ENCODE measurements around the gene ARSB.

- TF ChIP-seq, protein P1, sequence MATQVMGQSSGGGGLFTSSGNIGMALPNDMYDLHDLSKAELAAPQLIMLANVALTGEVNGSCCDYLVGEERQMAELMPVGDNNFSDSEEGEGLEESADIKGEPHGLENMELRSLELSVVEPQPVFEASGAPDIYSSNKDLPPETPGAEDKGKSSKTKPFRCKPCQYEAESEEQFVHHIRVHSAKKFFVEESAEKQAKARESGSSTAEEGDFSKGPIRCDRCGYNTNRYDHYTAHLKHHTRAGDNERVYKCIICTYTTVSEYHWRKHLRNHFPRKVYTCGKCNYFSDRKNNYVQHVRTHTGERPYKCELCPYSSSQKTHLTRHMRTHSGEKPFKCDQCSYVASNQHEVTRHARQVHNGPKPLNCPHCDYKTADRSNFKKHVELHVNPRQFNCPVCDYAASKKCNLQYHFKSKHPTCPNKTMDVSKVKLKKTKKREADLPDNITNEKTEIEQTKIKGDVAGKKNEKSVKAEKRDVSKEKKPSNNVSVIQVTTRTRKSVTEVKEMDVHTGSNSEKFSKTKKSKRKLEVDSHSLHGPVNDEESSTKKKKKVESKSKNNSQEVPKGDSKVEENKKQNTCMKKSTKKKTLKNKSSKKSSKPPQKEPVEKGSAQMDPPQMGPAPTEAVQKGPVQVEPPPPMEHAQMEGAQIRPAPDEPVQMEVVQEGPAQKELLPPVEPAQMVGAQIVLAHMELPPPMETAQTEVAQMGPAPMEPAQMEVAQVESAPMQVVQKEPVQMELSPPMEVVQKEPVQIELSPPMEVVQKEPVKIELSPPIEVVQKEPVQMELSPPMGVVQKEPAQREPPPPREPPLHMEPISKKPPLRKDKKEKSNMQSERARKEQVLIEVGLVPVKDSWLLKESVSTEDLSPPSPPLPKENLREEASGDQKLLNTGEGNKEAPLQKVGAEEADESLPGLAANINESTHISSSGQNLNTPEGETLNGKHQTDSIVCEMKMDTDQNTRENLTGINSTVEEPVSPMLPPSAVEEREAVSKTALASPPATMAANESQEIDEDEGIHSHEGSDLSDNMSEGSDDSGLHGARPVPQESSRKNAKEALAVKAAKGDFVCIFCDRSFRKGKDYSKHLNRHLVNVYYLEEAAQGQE (IDR thresholded peaks at IDR 0.05; ENCODE audit: insufficient read depth in 1 of 2, low read depth in 2 of 2, low read length in 2 of 2): no peak
- no peak for TF ChIP-seq POLR2AphosphoS5 (IDR thresholded peaks at IDR 0.05; ENCODE audit: low read depth, low read length)
- no peak for TF ChIP-seq TAF1 (IDR thresholded peaks at IDR 0.05; ENCODE audit: borderline replicate concordance, insufficient read depth, low read length)
Observed at GRCh38 chr5:78899922-78900362, 85.2 kb downstream of the ARSB start.

All from PFSK-1 (cell line).